Prostate gland (tissue), 2 donors: ENCODE results near the gene RLF.

ENCODE experiments used
- CTCF ChIP-seq, 4 experiments: fragments of 200-600 bp in 2 of 4; fragments of 450-650 bp in 2 of 4; sonication (generic) in 2 of 4; IDR thresholded peaks; 1 replicate in 3 of 4; 2 replicates in 1 of 4; pipeline ENCODE4 v1.5.1; 2016 to 2019; ENCODE audit warnings: antibody characterized with exemption in 4 of 4, mild to moderate bottlenecking in 2 of 4, moderate library complexity in 2 of 4
- POLR2A ChIP-seq: fragments of 450-650 bp; IDR thresholded peaks from one replicate; pipeline ENCODE4 v1.6.1; 2016; ENCODE audit warnings: antibody characterized with exemption, mild to moderate bottlenecking
- POLR2AphosphoS5 ChIP-seq: sonication (generic); formaldehyde crosslinking; IDR thresholded peaks from one replicate; pipeline ENCODE4 v1.6.1; 2017; ENCODE audit warnings: antibody characterized with exemption

- TF ChIP-seq CTCF (IDR thresholded peaks at IDR 0.05) (no peak), POLR2A (no peak), POLR2AphosphoS5 (no peak)
Measured at GRCh38 chr1:40140211-40140973, 20.8 kb upstream of the RLF start.
